Activated naive CD4-positive, alpha-beta T cell treated with anti-CD3 and anti-CD28 coated beads, Interleukin-2, amount 50 U/mL, for 72 hours (primary cell): Measurements from ENCODE around the gene BCL11B. TPM values are rescaled to one million over a fixed set of nuclear protein-coding genes. Genes with fewer than 3 reads are reported as not detected.
"Not testable (repeated sequence)": the region's sequence is repeated elsewhere in the genome, so short reads cannot be mapped to it uniquely, and the experiment has no call there.

Experiments
- ATAC-seq, 2 donors: fragments of 150-1000 bp; cut with Tn5 transposase; 2 replicates each; pipeline ENCODE4 v1.10.0; 2021; ENCODE audit warnings: mild to moderate bottlenecking in 2 of 2, moderate library complexity in 2 of 2
- DNase-seq, 2 donors: peaks; one replicate each; pipeline ENCODE4 v3.0.0; 2021 to 2022; ENCODE audit warnings: low spot score in 2 of 2
- H3K27ac Mint-ChIP-seq, 2 donors: one replicate each; pipeline ENCODE4 v1.8.0; 2022; ENCODE audit warnings: mild to moderate bottlenecking in 2 of 2, mixed read lengths in 2 of 2
- H3K36me3 Mint-ChIP-seq, 2 donors: one replicate each; pipeline ENCODE4 v1.8.0; 2022; ENCODE audit warnings: mixed read lengths in 2 of 2
- H3K9me3 Mint-ChIP-seq, 2 donors: one replicate each; pipeline ENCODE4 v1.8.0; 2022; ENCODE audit warnings: mixed read lengths in 2 of 2
- total RNA-seq, 2 donors: library from RNA; stranded (reverse); gene quantifications; one replicate each; pipeline ENCODE4 v1.2.3, GENCODE V29; 2022

Gene BCL11B
- total RNA-seq, 2 donors from 2014 or later = 57.8 to 65.7 TPM

DNA sequence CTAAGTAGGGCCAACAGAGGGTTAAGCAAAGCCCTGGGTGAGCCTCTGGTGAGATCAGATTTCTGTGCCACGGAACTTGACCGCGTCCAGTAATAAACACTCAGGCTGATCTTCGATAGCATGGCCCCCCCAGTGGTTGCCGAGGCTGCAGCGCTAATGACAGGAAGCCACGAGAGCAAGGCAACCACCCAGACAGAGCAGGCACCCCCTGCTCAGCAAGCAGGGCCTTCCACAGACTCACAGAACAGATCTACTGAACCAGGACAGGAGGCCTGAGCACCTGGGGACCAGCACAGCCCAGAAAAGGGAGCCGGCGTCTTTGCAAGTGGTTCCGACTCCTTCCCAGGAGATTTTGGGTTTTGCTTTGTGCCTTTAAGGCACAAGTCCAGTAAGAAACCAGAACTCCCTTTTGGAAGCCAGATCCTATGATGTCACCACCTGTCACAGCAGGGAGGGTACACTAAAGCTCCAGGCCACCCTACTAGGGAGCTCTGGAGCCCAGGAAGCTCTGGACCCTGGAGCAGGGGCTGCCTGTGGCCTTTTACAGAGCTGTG, 42.3 kb downstream of the BCL11B start:
- peaks cover 17 to 63% of the 10 kb centered on the region in 2 donors for H3K36me3 Mint-ChIP-seq
- ATAC-seq = no peak
- H3K9me3 Mint-ChIP-seq = no peaks in the 10 kb centered on the region
- DNase-seq = no peak
- peak overlapping the region; percentile 91 to 98 for H3K27ac Mint-ChIP-seq

DNA sequence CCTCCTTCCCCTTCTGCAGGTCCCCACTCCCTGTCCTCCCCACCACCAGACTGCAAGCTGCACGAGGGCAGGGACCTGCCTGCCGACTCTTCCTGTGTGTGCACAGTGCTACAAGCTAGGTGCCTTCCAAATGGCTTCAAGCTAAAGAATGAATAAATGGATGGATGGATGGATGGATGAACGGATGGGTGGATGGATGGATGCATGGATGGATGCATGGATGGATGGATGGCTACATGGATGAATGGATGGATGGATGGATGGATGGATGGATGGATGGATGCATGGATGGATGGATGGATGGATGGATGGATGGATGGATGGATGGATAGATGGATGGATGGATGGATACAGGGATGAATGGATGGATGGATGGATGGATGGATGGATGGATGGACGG, 43.2 kb downstream of the BCL11B start:
- DNase-seq, ATAC-seq, H3K9me3 Mint-ChIP-seq: not testable (repeated sequence)
- H3K27ac Mint-ChIP-seq = peak overlapping the region; percentile 91 to 98
- peaks cover 27 to 70% of the 10 kb centered on the region in 2 donors for H3K36me3 Mint-ChIP-seq

DNA sequence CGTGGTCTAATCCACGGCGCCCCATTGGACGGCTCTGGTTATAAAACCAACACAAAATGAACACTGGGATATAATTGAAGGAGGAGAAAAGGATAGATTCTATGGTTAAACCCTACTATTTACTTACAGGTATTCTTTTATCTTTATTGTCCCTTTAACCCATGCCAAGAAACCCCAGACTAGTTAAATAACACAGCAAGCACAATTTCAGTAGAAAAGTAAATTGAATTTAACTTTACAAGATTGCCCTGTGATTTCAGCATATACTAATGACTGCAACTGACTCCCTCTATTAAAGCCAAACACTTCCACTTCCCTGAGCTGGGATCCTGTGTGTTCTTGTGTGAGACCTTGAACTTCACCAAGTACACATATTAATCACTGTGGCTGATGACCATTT, 45.3 kb downstream of the BCL11B start:
- ATAC-seq = peak; percentile 6 to 12
- Mint-ChIP-seq H3K36me3 (peaks cover 28 to 83% of the 10 kb centered on the region in 2 donors), H3K9me3 (no peaks in the 10 kb centered on the region), H3K27ac (peak overlapping the region; percentile 91 to 94)
- DNase-seq = no peak

DNA sequence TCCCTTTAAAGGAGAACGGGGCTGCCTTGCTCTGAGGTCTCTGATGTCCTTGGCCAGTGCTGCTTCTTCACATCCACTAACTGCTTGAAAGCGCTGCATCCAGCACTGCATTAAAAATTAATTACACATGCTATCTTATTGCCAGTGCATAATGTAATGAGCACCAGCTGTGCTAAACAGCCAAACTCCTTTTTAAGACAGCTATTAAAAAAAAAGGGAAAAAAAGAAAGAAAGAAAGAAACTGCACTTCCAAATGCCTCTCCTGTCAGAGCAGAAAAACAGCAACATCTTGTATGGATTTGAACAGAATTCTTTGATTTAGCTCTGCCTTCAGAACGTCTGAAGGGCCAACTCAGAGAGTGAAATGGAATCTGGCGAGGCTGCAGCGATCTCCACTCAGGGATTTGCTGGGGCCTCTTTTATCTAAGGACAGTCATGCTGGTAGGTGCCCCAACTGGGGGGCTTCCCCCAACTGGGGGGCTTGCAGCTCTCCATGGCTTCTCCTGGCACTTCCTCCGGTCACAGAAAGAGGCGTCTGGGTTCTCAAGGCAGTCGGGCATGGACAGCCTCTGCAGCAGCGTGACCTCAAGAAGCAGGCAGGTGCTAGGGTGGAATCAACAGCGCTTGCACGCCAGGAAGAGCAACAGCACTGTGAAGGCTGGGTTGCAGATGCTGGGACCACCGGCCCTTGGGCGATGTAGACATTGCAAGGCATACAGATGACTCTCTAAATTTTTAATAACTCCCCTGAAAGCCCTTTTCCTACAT, 46.4 kb downstream of the BCL11B start:
- Mint-ChIP-seq H3K36me3 (peaks cover 28 to 82% of the 10 kb centered on the region in 2 donors), H3K27ac (peak overlapping the region; percentile 91 to 94), H3K9me3 (no peaks in the 10 kb centered on the region)
- no peak for ATAC-seq
- peak in 1 of 2 donors; percentile 54 for DNase-seq

DNA sequence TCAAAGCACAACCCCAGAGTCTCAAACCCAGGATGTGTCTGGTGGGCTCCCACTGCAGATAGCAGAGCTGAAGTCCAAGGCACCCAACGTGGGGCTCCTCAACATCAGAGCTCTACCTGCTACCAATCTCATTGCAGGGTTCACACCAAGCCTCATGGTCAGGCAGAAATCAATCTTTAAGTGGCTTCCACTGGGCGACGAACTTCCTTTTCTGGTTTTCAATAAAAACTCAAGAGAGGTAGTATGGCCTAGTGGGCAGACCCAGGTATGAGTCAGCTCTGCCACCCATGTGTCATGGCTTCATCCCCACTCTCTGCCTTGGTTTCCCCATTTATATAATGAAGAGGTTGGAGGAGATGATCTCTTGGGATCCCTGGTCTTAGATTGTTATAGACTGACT, 47.0 kb downstream of the BCL11B start:
- DNase-seq (peak in 1 of 2 donors; percentile 60), ATAC-seq (peak; percentile 6 to 52)
- Mint-ChIP-seq H3K36me3 (peaks cover 28 to 82% of the 10 kb centered on the region in 2 donors), H3K9me3 (no peaks in the 10 kb centered on the region), H3K27ac (peak overlapping the region; percentile 91 to 94)

DNA sequence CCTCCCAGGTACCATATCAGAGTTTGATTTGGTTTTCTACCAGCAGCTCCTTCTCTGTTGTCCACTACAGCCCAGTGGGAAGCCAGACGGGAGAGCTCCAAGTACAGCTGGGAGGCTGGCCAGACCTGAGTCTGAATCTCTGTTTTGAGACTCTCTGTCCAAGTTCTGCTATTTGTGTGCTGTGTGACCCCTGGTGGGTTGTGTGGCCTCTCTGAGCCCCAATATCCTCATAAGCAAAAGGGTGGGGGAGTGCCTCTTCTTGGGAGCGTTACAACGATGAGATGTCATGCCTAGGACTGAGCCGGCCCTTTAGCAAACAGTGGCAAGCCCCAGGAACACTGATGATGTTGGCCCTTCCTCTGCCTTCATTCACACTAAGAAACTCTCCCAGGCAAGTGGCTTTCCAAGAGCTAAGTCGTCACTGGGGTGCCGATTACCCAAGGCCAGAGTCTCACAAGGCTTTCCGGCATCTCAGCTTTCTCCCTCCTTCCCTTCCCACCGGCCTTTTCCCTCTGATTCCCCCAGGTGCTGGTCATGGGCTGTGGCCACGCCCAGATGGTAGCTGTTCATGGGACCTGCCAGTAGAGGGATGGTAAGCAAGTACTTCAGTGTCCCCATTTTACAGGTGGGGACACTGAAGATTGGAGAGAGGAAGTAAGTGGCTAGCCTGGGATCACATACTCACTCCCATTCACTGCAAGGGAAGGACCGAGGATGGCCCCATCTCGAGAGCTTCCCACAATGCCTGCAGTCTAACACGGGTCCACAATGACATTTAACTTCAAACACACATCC, 47.7 kb downstream of the BCL11B start:
- ATAC-seq (peak; percentile 5 to 6), DNase-seq (peak in 1 of 2 donors; percentile 51)
- Mint-ChIP-seq H3K9me3 (no peaks in the 10 kb centered on the region), H3K36me3 (peaks cover 26 to 81% of the 10 kb centered on the region in 2 donors), H3K27ac (peak overlapping the region; percentile 91 to 94)

DNA sequence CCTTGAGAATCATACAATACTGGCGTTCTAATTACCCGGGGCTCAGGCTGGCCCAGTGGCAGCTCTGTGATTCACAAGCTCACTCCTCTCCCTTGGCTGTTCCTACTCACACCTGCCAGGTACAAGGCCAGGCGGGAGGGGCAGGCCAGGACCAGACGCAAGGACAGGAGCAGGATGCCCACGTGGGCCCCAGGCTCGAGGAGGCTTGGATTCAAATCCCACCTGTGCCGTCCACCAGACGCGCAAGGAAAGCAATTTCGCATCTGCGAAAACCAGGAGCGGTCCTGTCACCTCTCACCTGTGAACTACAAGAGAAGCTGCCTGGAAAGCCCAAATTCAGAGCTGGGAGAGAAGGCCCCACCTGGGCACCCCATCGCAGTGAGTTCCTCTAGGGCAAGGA, 50.6 kb downstream of the BCL11B start:
- peak in 1 of 2 donors; percentile 50 for DNase-seq
- H3K27ac Mint-ChIP-seq = peak overlapping the region; percentile 74 to 91
- H3K36me3 Mint-ChIP-seq = peaks cover 11 to 65% of the 10 kb centered on the region in 2 donors
- no peak for ATAC-seq
- H3K9me3 Mint-ChIP-seq = no peaks in the 10 kb centered on the region

DNA sequence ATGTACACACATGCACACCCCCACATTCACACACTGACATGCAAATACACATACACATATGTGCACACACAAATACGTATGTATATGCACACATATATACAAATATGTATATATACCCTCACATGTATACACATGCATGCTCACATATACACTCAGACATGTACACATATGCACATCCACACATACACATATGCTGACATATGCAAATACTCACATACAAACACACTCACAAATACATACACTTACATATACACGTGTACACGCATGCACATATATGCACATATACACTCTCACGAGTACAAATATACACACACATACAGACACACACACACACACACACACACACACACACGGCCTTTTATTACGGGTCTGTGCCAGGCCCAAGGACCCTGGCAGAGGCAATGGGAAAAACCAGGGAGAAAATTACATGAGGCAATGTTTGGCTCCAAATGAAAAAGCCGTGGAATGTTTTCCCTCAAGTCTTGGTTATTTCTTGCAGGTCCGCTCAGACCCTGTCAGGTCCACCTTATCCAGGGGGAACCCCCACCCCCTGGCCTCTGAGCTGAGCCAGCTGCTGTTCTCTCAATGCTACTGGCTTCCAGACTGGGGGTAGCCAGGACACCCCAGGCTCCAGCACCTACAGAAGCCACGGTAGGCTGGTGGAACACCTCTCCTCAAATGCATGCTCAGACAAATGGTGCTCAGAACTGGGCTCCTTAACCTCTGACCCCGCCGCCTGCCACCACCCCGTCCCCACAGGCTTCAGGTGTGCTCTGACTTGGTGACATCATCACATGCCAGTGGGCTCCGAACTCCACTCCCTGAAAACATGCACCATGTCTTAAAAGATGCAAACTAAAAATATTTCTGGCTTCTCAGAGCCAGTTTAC, 54.7 kb downstream of the BCL11B start:
- no peaks in the 10 kb centered on the region for H3K9me3 Mint-ChIP-seq
- DNase-seq (no peak), ATAC-seq (no peak)
- H3K27ac Mint-ChIP-seq = peak overlapping the region; percentile 20 to 90
- H3K36me3 Mint-ChIP-seq = peaks cover under 1 to 41% of the 10 kb centered on the region in 2 donors

DNA sequence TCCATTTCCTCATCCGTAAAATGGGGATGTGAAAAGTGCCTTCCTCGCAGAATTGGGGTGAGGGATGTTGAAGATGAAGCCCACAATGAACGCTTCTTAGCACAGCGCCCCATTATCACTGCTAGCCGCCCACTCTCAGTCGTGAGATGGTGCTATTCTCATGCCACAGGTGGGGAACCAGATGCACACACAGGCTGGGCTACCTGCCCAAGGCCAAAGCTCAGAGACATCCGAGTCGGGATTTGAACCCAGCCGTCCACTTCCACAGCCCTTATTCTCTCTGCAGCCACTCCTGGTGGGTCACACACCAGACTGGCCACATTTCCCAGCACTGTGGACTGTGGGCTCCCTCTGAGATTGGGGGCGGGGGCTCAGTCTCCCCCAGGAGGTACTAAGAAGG, 55.8 kb downstream of the BCL11B start:
- DNase-seq (peak in 1 of 2 donors; percentile 53), ATAC-seq (peak in 1 of 2 donors; percentile 16)
- Mint-ChIP-seq H3K27ac (peak overlapping the region; percentile 60 to 87), H3K9me3 (no peaks in the 10 kb centered on the region), H3K36me3 (peaks cover 5 to 46% of the 10 kb centered on the region in 2 donors)

DNA sequence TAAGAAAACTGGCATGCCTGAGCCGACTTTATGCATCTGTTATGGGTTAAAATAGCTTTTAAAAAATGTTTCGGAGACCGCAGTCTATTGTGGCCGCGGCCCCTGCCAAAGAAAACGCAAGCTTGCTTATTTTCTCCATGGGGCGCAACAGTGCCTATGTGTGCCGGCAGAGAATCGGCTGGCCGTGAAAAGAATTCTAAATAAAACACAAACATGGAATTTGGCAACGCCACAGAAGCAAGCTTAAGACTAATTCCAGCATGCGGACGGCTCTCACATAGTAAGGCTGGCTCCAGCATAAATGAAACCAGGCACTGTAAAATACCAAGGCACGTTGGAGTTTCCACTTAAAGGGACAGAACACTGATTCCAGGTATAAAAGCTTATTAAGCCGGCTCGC, 56.7 kb downstream of the BCL11B start:
- DNase-seq (no peak), ATAC-seq (no peak)
- Mint-ChIP-seq H3K27ac (peak overlapping the region; percentile 87 to 90), H3K36me3 (peaks cover 5 to 43% of the 10 kb centered on the region in 2 donors), H3K9me3 (no peaks in the 10 kb centered on the region)

DNA sequence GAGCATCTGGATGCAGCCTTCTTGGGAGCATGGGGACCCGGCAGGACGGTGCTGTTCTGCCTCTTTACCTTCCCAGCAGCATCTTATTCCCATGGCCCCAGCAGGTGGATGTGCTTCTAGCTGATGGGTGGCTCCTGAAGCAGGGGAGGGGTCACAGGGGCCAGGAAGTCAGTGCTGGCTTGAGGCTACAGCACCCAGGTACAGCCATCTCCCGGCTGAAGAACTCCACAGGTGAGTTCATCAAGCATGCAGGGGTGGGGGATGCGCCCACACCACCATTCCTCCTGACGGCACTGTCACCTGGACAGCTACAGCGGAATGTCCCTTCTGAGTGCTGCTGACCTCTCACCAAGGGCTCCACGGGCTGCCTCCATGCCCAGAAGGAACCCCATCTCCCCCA, 57.3 kb downstream of the BCL11B start:
- H3K9me3 Mint-ChIP-seq = no peaks in the 10 kb centered on the region
- DNase-seq (no peak), ATAC-seq (no peak)
- peak overlapping the region; percentile 72 to 87 for H3K27ac Mint-ChIP-seq
- H3K36me3 Mint-ChIP-seq = peaks cover 5 to 37% of the 10 kb centered on the region in 2 donors

DNA sequence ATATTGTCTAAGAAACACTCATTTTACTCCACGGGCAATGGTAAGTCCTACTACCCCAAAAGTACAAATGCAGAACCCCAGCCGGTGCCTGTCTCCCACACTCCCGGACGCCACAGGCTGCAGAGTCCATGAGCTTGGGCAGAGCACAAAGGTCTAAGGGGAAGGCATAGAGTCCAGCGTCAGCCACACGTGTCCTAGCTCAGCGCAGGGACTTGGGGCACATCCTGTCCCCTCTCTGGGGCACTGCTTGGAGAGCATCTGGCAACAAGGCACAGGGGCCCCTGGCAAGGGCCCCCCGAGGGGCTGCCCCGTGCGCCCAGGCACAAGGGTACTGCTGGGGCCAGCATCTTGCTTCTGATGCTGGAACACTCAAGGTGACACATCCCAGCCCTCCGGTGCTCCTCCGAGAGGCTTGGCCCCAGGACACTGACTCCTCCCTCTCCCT, 58.4 kb downstream of the BCL11B start:
- Mint-ChIP-seq H3K36me3 (peaks cover 5 to 29% of the 10 kb centered on the region in 2 donors), H3K9me3 (no peaks in the 10 kb centered on the region), H3K27ac (peak overlapping the region; percentile 86 to 90)
- DNase-seq (peak in 1 of 2 donors; percentile 56), ATAC-seq (peak; percentile 41 to 62)

DNA sequence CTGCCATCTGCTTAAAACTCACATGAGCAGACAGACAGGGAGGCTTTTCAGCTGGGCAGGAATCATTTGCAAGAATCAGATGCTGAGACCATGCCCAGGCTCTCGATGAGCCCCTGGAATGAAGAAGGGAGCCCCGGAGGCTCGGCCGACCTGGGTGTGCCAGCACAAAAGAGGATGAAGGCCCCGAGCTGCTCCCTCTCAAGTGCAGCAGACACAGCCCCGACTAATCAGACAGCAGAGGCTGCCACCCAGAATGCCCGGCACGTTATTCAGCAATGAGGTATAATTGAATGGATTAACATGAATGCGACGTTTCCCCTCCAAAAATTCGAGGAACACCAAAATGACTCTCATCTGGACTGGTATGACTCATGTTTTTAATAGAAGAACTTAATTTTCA, 58.9 kb downstream of the BCL11B start:
- H3K27ac Mint-ChIP-seq = peak overlapping the region; percentile 86 to 90
- DNase-seq = peak in 1 of 2 donors; percentile 52
- H3K9me3 Mint-ChIP-seq = no peaks in the 10 kb centered on the region
- peaks cover 5 to 25% of the 10 kb centered on the region in 2 donors for H3K36me3 Mint-ChIP-seq
- peak; percentile 9 to 39 for ATAC-seq

DNA sequence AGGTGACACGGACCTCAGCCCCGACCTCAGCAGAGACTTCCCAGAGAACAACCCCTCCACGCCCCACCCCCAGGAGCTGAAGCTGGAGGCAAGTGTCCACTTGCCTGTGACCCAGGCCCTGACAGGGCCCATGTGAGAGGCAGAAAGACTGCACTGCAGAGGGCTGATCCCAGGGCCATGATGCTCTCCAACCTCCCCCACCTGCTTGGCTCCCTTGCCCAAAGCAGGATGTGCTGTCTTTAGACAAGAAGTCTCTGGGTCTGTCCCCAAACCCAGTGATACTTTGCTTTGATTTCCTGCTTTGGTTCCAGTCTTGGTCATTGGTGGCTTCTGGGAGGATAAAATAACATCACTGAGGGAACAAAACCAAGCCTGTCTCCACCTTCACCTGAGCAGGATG, 59.4 kb downstream of the BCL11B start:
- Mint-ChIP-seq H3K27ac (peak overlapping the region; percentile 86 to 90), H3K9me3 (no peaks in the 10 kb centered on the region), H3K36me3 (peaks cover 5 to 24% of the 10 kb centered on the region in 2 donors)
- ATAC-seq = peak; percentile 5 to 57
- peak in 1 of 2 donors; percentile 48 for DNase-seq

DNA sequence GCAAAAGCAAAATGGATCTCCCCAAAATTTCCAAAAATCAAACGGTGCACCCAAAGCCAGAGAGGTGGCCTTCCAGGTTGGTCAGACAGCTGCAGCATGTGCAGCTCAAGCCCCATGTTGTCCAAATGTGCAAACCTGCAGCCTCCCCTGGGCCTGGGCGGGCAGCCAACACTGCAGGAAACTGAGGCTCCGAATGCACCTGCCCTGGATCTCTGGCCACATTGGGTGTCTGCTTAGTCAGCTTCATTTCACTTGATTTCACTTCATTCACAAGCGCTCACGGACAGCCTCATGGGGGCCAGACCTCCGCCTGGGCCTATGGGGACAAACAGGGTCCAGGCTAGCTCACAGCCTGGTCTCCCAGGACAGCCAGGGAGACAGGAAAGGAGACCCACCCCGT, 59.8 kb downstream of the BCL11B start:
- no peak for ATAC-seq
- Mint-ChIP-seq H3K27ac (peak overlapping the region; percentile 86 to 90), H3K36me3 (peaks cover 5 to 24% of the 10 kb centered on the region in 2 donors), H3K9me3 (no peaks in the 10 kb centered on the region)
- peak in 1 of 2 donors; percentile 50 for DNase-seq

DNA sequence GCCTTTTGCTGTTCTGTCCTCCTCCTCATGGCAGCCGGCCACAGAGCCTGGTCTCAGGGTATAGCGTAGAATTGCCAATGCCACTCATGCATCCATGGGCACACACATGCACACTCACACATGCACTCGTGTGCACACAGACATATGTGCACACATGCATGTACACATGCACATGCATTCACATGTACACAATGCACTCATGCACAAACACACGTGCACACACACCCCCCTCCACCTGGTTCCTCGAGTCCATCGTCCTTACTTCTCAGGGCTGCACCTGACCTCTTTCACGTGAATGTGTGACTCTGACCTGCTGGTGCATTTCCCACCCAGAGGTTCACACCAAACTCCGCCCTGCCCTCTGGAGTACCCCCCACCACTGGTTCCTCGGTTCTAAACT, 60.6 kb downstream of the BCL11B start:
- DNase-seq (no peak), ATAC-seq (no peak)
- H3K27ac Mint-ChIP-seq = peak overlapping the region; percentile 86 to 90
- peaks cover 5 to 27% of the 10 kb centered on the region in 2 donors for H3K36me3 Mint-ChIP-seq
- H3K9me3 Mint-ChIP-seq = no peaks in the 10 kb centered on the region
